SU-DHL-6 (cell line): ENCODE results near the gene SULT1C2.

Experiments
- H2AFZ ChIP-seq: fragments of 200-600 bp; sonication (generic); 2 replicates; pipeline ENCODE4 v1.6.1; 2014; ENCODE audit warnings: low read depth, mild to moderate bottlenecking, moderate library complexity, mixed read lengths, antibody characterized with exemption, low read length; ENCODE audit not compliant: severe bottlenecking
- H3F3A ChIP-seq: fragments of 200-600 bp; shearing (Covaris generic); 2 replicates; pipeline ENCODE4 v1.6.0; 2016; ENCODE audit warnings: antibody characterized with exemption, mild to moderate bottlenecking; ENCODE audit not compliant: insufficient read depth
- H3K27ac ChIP-seq: fragments of 200-600 bp; sonication (generic); 2 replicates; pipeline ENCODE4 v1.5.1; 2016; ENCODE audit warnings: low read depth, mild to moderate bottlenecking, low read length, moderate library complexity, mixed read lengths
- H3K27me3 ChIP-seq: fragments of 200-600 bp; sonication (generic), shearing (Covaris generic); 2 replicates; pipeline ENCODE4 v1.6.0; 2014; ENCODE audit warnings: mild to moderate bottlenecking, low read length
- H3K36me3 ChIP-seq: fragments of 200-600 bp; sonication (generic); 2 replicates; pipeline ENCODE4 v1.6.1; 2014; ENCODE audit warnings: mild to moderate bottlenecking, low read length, mixed read lengths
- H3K4me2 ChIP-seq: fragments of 300-600, 200-600 bp; shearing (Covaris generic), sonication (generic); 2 replicates; pipeline ENCODE4 v1.6.0; 2014; ENCODE audit warnings: low read length, low read depth, mild to moderate bottlenecking; ENCODE audit not compliant: poor library complexity, severe bottlenecking
- H3K4me3 ChIP-seq: fragments of 200-600 bp; sonication (generic); 2 replicates; pipeline ENCODE4 v1.5.1; 2014; ENCODE audit warnings: antibody characterized with exemption, low read length, mild to moderate bottlenecking, mixed read lengths; ENCODE audit not compliant: insufficient read depth, poor library complexity, severe bottlenecking
- H3K79me2 ChIP-seq: fragments of 200-600 bp; sonication (generic); 2 replicates; pipeline ENCODE4 v1.6.1; 2014; ENCODE audit warnings: mild to moderate bottlenecking, low read length, moderate library complexity; ENCODE audit not compliant: insufficient read depth
- H3K9ac ChIP-seq: fragments of 200-600 bp; sonication (generic); 2 replicates; pipeline ENCODE4 v1.7.0; 2014; ENCODE audit warnings: mild to moderate bottlenecking, low read length
- H3K9me2 ChIP-seq: fragments of 200-600 bp; sonication (generic); replicated peaks from 2 replicates; pipeline ENCODE4 v1.6.1; 2014; ENCODE audit warnings: low read length; ENCODE audit not compliant: insufficient read depth
- H3K9me3 ChIP-seq: fragments of 200-600 bp; sonication (generic); 2 replicates; pipeline ENCODE4 v1.6.1; 2014; ENCODE audit warnings: low read length, mixed read lengths; ENCODE audit not compliant: insufficient read depth
- H4K20me1 ChIP-seq: fragments of 200-600 bp; sonication (generic); 2 replicates; pipeline ENCODE4 v1.6.1; 2014; ENCODE audit warnings: low read depth, mild to moderate bottlenecking, antibody characterized with exemption, low read length, moderate library complexity, mixed read lengths
- CTCF ChIP-seq: fragments of 200-600 bp; sonication (generic); IDR thresholded peaks from one replicate; pipeline ENCODE4 v1.5.1; 2017; ENCODE audit warnings: antibody characterized with exemption, mild to moderate bottlenecking, low read length, moderate library complexity; ENCODE audit not compliant: insufficient read depth, poor library complexity, severe bottlenecking
- EZH2phosphoT487 ChIP-seq: fragments of 200-600 bp; sonication (generic), shearing (Covaris generic); conservative IDR thresholded peaks from 2 replicates; pipeline ENCODE4 v1.6.1; 2018; ENCODE audit warnings: mild to moderate bottlenecking, antibody characterized with exemption, low read length, moderate library complexity, mixed read lengths

The SULT1C2 gene

GRCh38 chr2:108345951-108346350 lies 57.3 kb downstream of the SULT1C2 start:
- Histone ChIP-seq H3K79me2 (no peaks in the 10 kb centered on the region), H3K27ac (no peak overlapping the region), H3K36me3 (no peaks in the 10 kb centered on the region), H3K9me2 (no peaks in the 10 kb centered on the region), H3K9me3 (no peaks in the 10 kb centered on the region), H3K27me3 (no peaks in the 10 kb centered on the region), H3K4me3 (no peak overlapping the region), H3K4me2 (no peak overlapping the region), H3F3A (no peaks in the 10 kb centered on the region), H4K20me1 (no peaks in the 10 kb centered on the region), H3K9ac (no peak overlapping the region), H2AFZ (no peak overlapping the region)
- no peak for TF ChIP-seq CTCF
- no peak for TF ChIP-seq EZH2phosphoT487

GRCh38 chr2:108346827-108347226 lies 58.1 kb downstream of the SULT1C2 start:
- TF ChIP-seq EZH2phosphoT487 (no peak), CTCF (no peak)
- Histone ChIP-seq H3K79me2 (no peaks in the 10 kb centered on the region), H2AFZ (no peak overlapping the region), H3K9me2 (no peaks in the 10 kb centered on the region), H3K4me3 (no peak overlapping the region), H3K27ac (no peak overlapping the region), H3K27me3 (no peaks in the 10 kb centered on the region), H3K4me2 (no peak overlapping the region), H3F3A (no peaks in the 10 kb centered on the region), H3K9me3 (no peaks in the 10 kb centered on the region), H4K20me1 (no peaks in the 10 kb centered on the region), H3K36me3 (no peaks in the 10 kb centered on the region), H3K9ac (no peak overlapping the region)

GRCh38 chr2:108347786-108348185 lies 59.1 kb downstream of the SULT1C2 start:
- no peak overlapping the region for H2AFZ ChIP-seq
- H3K36me3 ChIP-seq = no peaks in the 10 kb centered on the region
- H3K27me3 ChIP-seq = no peaks in the 10 kb centered on the region
- no peak overlapping the region for H3K4me2 ChIP-seq
- H4K20me1 ChIP-seq = no peaks in the 10 kb centered on the region
- no peaks in the 10 kb centered on the region for H3K9me3 ChIP-seq
- H3F3A ChIP-seq = no peaks in the 10 kb centered on the region
- no peaks in the 10 kb centered on the region for H3K9me2 ChIP-seq
- no peak overlapping the region for H3K4me3 ChIP-seq
- H3K79me2 ChIP-seq = no peaks in the 10 kb centered on the region
- no peak overlapping the region for H3K27ac ChIP-seq
- H3K9ac ChIP-seq = no peak overlapping the region
- TF ChIP-seq CTCF (no peak), EZH2phosphoT487 (no peak)
